K562 (cell line): ENCODE data around the gene CCDC124. TPM values are rescaled to one million over a fixed set of nuclear protein-coding genes. Genes with fewer than 3 reads are reported as not detected.

Experiments used
- ATAC-seq: fragments of 200-7000 bp; cut with Tn5 transposase; 3 replicates; pipeline ENCODE4 v1.9.1; 2020; ENCODE audit warnings: moderate library complexity
- BruUV-seq: library from RNA; stranded (reverse); fragments of 400-500 nt; replicated peaks from 2 replicates; lab custom pipeline; 2021; lab: Mats Ljungman, UMichigan
- CTCF ChIA-PET: fragments of 300-600 bp; formaldehyde crosslinking; extraction: SDS; loops from one replicate; lab custom pipeline; 2021; ENCODE audit warnings: low intra/inter-chr PET ratio; lab: Yijun Ruan, JAX
- POLR2A ChIA-PET: fragments of 300-600, 350-650 bp; sonication (Branson Sonifier 250); formaldehyde crosslinking; extraction: SDS; loops from one replicate; lab custom pipeline; 2021; ENCODE audit warnings: antibody characterized with exemption, inconsistent platforms; lab: Yijun Ruan, JAX
- DNase-seq, 4 experiments: peaks; one replicate each; pipeline versions ENCODE4 v3.0.0 to v3.0.0-alpha.2; 2011 to 2018; ENCODE audit warnings: low spot score in 3 of 4, mixed read lengths in 3 of 4; ENCODE audit errors: extremely low read depth in 1 of 4
- FAIRE-seq: peaks from 2 replicates; lab custom pipeline; 2011; peaks lifted over from hg19 to GRCh38; lab: Jason Lieb, UNC
- H2AFZ ChIP-seq: 2 replicates; pipeline ENCODE4 v1.6.0; 2011; ENCODE audit warnings: low read depth, low read length, control low read depth, inconsistent platforms
- H3K27ac ChIP-seq: fragments of 200-600 bp; 3 replicates; pipeline ENCODE4 v1.8.0; 2011; ENCODE audit warnings: low read depth, mild to moderate bottlenecking, control low read depth, inconsistent platforms, low read length, moderate library complexity, mixed read lengths; ENCODE audit errors: extremely low read depth
- H3K27me3 ChIP-seq, 2 experiments: fragments of 300-600 bp in 1 of 2; 2 replicates in 1 of 2; 3 replicates in 1 of 2; pipeline versions ENCODE4 v1.6.0 to v1.8.0; 2011; ENCODE audit warnings: inconsistent platforms in 2 of 2, low read length in 2 of 2, mild to moderate bottlenecking in 1 of 2, mixed read lengths in 1 of 2, moderate library complexity in 1 of 2; ENCODE audit not compliant: control insufficient read depth in 2 of 2, insufficient read depth in 2 of 2
- H3K36me3 ChIP-seq: fragments of 300-600 bp; 3 replicates; pipeline ENCODE4 v1.8.0; 2011; ENCODE audit warnings: mild to moderate bottlenecking, low read length, inconsistent platforms; ENCODE audit not compliant: control insufficient read depth, insufficient read depth
- H3K4me1 ChIP-seq, 2 experiments: fragments of 200-600 bp in 1 of 2; replicated peaks in 1 of 2; 2 replicates in 1 of 2; 3 replicates in 1 of 2; pipeline versions ENCODE4 v1.5.1 to v1.8.0; 2011; ENCODE audit warnings: inconsistent platforms in 2 of 2, low read length in 2 of 2, mild to moderate bottlenecking in 1 of 2, mixed read lengths in 1 of 2, moderate library complexity in 1 of 2; ENCODE audit not compliant: control insufficient read depth in 2 of 2, insufficient read depth in 2 of 2
- H3K4me2 ChIP-seq: 2 replicates; pipeline ENCODE4 v1.6.1; 2011; ENCODE audit warnings: low read length, control low read depth, inconsistent platforms, mixed read lengths; ENCODE audit not compliant: insufficient read depth
- H3K4me3 ChIP-seq: fragments of 200-600 bp; sonication (generic), shearing (Covaris generic); 2 replicates; pipeline ENCODE4 v1.5.1; 2016; ENCODE audit warnings: control low read depth, inconsistent platforms
- H3K79me2 ChIP-seq: fragments of 200-600 bp; 3 replicates; pipeline ENCODE4 v1.8.0; 2011; ENCODE audit warnings: low read length, inconsistent platforms; ENCODE audit not compliant: control insufficient read depth, insufficient read depth
- H3K9ac ChIP-seq, 2 experiments: 2 replicates each; pipeline versions ENCODE4 v1.6.0 to v1.6.1; 2011; ENCODE audit warnings: low read depth in 2 of 2, low read length in 2 of 2, control low read depth in 1 of 2, inconsistent platforms in 1 of 2, mild to moderate bottlenecking in 1 of 2, mixed read lengths in 1 of 2; ENCODE audit not compliant: insufficient read depth in 1 of 2
- H3K9me1 ChIP-seq: one replicate; pipeline ENCODE4 v1.6.0; 2011; ENCODE audit warnings: inconsistent platforms, mild to moderate bottlenecking, low read length, moderate library complexity; ENCODE audit not compliant: control insufficient read depth, insufficient read depth
- H3K9me3 ChIP-seq: replicated peaks from 2 replicates; pipeline ENCODE4 v1.5.1; 2011; ENCODE audit warnings: low read depth, low read length, inconsistent platforms; ENCODE audit not compliant: control insufficient read depth, insufficient read depth
- H4K20me1 ChIP-seq: replicated peaks from 2 replicates; pipeline ENCODE4 v1.6.1; 2011; ENCODE audit warnings: low read length, inconsistent platforms, mixed read lengths; ENCODE audit not compliant: control insufficient read depth, insufficient read depth
- CREB3L1 ChIP-seq: fragments of 450-650 bp; IDR thresholded peaks from 2 replicates; pipeline ENCODE4 v1.6.1; 2014; ENCODE audit warnings: low read depth, mild to moderate bottlenecking, moderate library complexity, borderline replicate concordance
- CTCFL ChIP-seq: IDR thresholded peaks from 2 replicates; pipeline ENCODE4 v1.6.1; 2011; ENCODE audit warnings: borderline replicate concordance, low read depth, mild to moderate bottlenecking, moderate library complexity, low read length; ENCODE audit not compliant: insufficient read depth, poor library complexity, severe bottlenecking
- ELK3 ChIP-seq: fragments of 450-650 bp; formaldehyde crosslinking; IDR thresholded peaks from 2 replicates; pipeline ENCODE4 v1.4.0; 2020; ENCODE audit warnings: mild to moderate bottlenecking
- ETV6 ChIP-seq, 3 experiments: fragments of 150-350 bp in 1 of 3; sonication (generic) in 1 of 3; formaldehyde crosslinking in 1 of 3; IDR thresholded peaks; 2 replicates each; pipeline versions ENCODE4 v1.6.1 to v1.8.0; 2014 to 2022; ENCODE audit warnings: borderline replicate concordance in 2 of 3, low read depth in 2 of 3, antibody characterized with exemption in 1 of 3, low read length in 1 of 3, mild to moderate bottlenecking in 1 of 3, missing genetic modification reagents in 1 of 3
- FOXK2 ChIP-seq, 2 experiments: fragments of 450-650 bp; IDR thresholded peaks in 1 of 2; conservative IDR thresholded peaks in 1 of 2; 2 replicates each; pipeline ENCODE4 v1.6.1; 2016; ENCODE audit warnings: low read depth in 2 of 2, mild to moderate bottlenecking in 1 of 2
- MCM2 ChIP-seq: fragments of 450-650 bp; IDR thresholded peaks from 2 replicates; pipeline ENCODE4 v1.6.1; 2017; ENCODE audit warnings: low read depth, mild to moderate bottlenecking
- SMAD3 ChIP-seq: fragments of 450-650 bp; formaldehyde crosslinking; conservative IDR thresholded peaks from 2 replicates; pipeline ENCODE4 v1.4.0; 2020; ENCODE audit warnings: mild to moderate bottlenecking
- ZNF263 ChIP-seq: sonication (generic); formaldehyde crosslinking; IDR thresholded peaks from 2 replicates; pipeline ENCODE4 v1.8.0; 2022; ENCODE audit warnings: mild to moderate bottlenecking, missing genetic modification reagents, borderline replicate concordance
- ZNF324 ChIP-seq: fragments of 250-450 bp; sonication (Bioruptor Pico); IDR thresholded peaks from 2 replicates; pipeline ENCODE4 v1.4.0; 2020; ENCODE audit warnings: mild to moderate bottlenecking
- WGBS: fragments of 100-300 bp; shearing (Covaris generic); methylation state at CpG from one replicate; pipeline ENCODE4 v1.1.6; 2016; ENCODE audit warnings: low coverage, mixed read lengths; ENCODE audit not compliant: insufficient coverage; ENCODE audit errors: missing lambda C conversion rate; 5-methylcytosine and 5-hydroxymethylcytosine counted together
- in situ Hi-C: fragments of 300-500 bp; cut with MboI; formaldehyde crosslinking; loops from 4 replicates; pipeline ENCODE4 v1.15.0; 2018; ENCODE audit warnings: inconsistent platforms, mixed read lengths
- intact Hi-C: fragments of 100-400 bp; cut with micrococcal nuclease; formaldehyde crosslinking; loops from 2 replicates; pipeline ENCODE4 v1.14.2; 2022
- polyA plus RNA-seq, 8 experiments: library from polyadenylated mRNA; depleted of rRNA in 4 of 8; stranded (reverse) in 5 of 8; unstranded in 3 of 8; fragments of >200 nt; fragmentation: Nextera tagmentation in 2 of 8; fragmentation: Illumina TruSeq in 1 of 8; extraction: Ambion mirVana in 2 of 8; extraction: Trizol in 1 of 8; gene quantifications; 2 replicates each; pipeline versions ENCODE4 v1.2.1 to v1.2.3, GENCODE V29; 2011 to 2014; ENCODE audit warnings: inconsistent platforms in 1 of 8, missing spikeins in 1 of 8
- total RNA-seq, 7 experiments: library from RNA; depleted of rRNA in 6 of 7; stranded (reverse); fragments of >200 nt in 6 of 7; fragmentation: Illumina TruSeq in 2 of 7; extraction: Trizol in 2 of 7; gene quantifications; 2 replicates each; pipeline versions ENCODE4 v1.2.1 to v1.2.3, GENCODE V29; 2011 to 2021; ENCODE audit warnings: low replicate concordance in 1 of 7
- TF ChIP-seq, protein P1 (sequence below): sonication (generic); formaldehyde crosslinking; IDR thresholded peaks from 2 replicates; pipeline ENCODE4 v1.8.0; 2022; ENCODE audit warnings: mild to moderate bottlenecking, missing genetic modification reagents
- TF ChIP-seq, protein P2 (sequence below): fragments of 450-650 bp; formaldehyde crosslinking; IDR thresholded peaks from 2 replicates; pipeline ENCODE4 v1.4.0; 2022; ENCODE audit warnings: missing genetic modification characterization

CCDC124 gene
- total and polyA plus RNA-seq, 9 of the 15 experiments (the other 6 are each of a cell fraction or from before 2014, with no cell fraction given) = 5.8 to 234 (median 40.1) TPM

GRCh38 chr19:17909003-17909732 is 23.6 kb upstream of the CCDC124 start:
- H3K79me2 ChIP-seq = no peaks in the 10 kb centered on the region
- H3K4me2 ChIP-seq = no peak overlapping the region
- H3K9me1 ChIP-seq = no peaks in the 10 kb centered on the region
- 7% methylated on average over 7 of the region's 7 CpGs for WGBS
- no peak for DNase-seq
- ChIA-PET POLR2A (interaction anchor here (0.6 kb wide), 2 partner anchors 17 to 50 kb away, joined by 3 read pairs; no protein-coding TSS in a partner anchor), CTCF (no interaction called here)
- FAIRE-seq = no peak
- BruUV-seq = no TSS peak
- no peak overlapping the region for H3K9ac ChIP-seq
- H2AFZ ChIP-seq = no peak overlapping the region
- H4K20me1 ChIP-seq = no peaks in the 10 kb centered on the region
- H3K27me3 ChIP-seq = peaks cover under 1 to 6% of the 10 kb centered on the region in 2 experiments; a peak in 1 of 5 replicates
- no peak overlapping the region for H3K4me3 ChIP-seq
- H3K36me3 ChIP-seq = no peaks in the 10 kb centered on the region
- intact Hi-C loops (no loop called here), in situ Hi-C loops (no loop called here)
- H3K9me3 ChIP-seq = peaks cover 10% of the 10 kb centered on the region
- no peak overlapping the region for H3K27ac ChIP-seq
- no peak for ATAC-seq
- no peaks in the 10 kb centered on the region for H3K4me1 ChIP-seq
- TF ChIP-seq ELK3 (no peak), ETV6 (IDR thresholded peaks at IDR 0.05; ENCODE audit: borderline replicate concordance in 1 of 2, low read depth in 2 of 2, low read length in 1 of 2) (no peak), ETV6 (CRISPR knock-in tag; IDR thresholded peaks at IDR 0.05; ENCODE audit: borderline replicate concordance) (no peak), ZNF324 (CRISPR knock-in tag) (no peak), ZNF263 (CRISPR knock-in tag) (no peak), CTCFL (no peak), FOXK2 (conservative IDR thresholded peaks at IDR 0.05 in 1 of 2, IDR thresholded peaks at IDR 0.05 in 1 of 2; ENCODE audit: low read depth in 2 of 2) (no peak), MCM2 (no peak), CREB3L1 (no peak), SMAD3 (no peak)
- TF ChIP-seq, protein P1, sequence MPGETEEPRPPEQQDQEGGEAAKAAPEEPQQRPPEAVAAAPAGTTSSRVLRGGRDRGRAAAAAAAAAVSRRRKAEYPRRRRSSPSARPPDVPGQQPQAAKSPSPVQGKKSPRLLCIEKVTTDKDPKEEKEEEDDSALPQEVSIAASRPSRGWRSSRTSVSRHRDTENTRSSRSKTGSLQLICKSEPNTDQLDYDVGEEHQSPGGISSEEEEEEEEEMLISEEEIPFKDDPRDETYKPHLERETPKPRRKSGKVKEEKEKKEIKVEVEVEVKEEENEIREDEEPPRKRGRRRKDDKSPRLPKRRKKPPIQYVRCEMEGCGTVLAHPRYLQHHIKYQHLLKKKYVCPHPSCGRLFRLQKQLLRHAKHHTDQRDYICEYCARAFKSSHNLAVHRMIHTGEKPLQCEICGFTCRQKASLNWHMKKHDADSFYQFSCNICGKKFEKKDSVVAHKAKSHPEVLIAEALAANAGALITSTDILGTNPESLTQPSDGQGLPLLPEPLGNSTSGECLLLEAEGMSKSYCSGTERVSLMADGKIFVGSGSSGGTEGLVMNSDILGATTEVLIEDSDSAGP (CRISPR knock-in tag) = no peak
- TF ChIP-seq, protein P2, sequence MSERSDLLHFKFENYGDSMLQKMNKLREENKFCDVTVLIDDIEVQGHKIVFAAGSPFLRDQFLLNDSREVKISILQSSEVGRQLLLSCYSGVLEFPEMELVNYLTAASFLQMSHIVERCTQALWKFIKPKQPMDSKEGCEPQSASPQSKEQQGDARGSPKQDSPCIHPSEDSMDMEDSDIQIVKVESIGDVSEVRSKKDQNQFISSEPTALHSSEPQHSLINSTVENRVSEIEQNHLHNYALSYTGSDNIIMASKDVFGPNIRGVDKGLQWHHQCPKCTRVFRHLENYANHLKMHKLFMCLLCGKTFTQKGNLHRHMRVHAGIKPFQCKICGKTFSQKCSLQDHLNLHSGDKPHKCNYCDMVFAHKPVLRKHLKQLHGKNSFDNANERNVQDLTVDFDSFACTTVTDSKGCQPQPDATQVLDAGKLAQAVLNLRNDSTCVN (CRISPR knock-in tag) = no peak
